HUDEP-2 (cell line): ENCODE data around the gene MUL1.
"Not testable (repeated sequence)": the region's sequence is repeated elsewhere in the genome, so short reads cannot be mapped to it uniquely, and the experiment has no call there.

Experiments
- DNase-seq, 76 experiments: peaks; one replicate each; lab custom pipeline; 2025; ENCODE audit not compliant: unreplicated experiment in 76 of 76; lab: John Stamatoyannopoulos, UW

The MUL1 gene

DNA sequence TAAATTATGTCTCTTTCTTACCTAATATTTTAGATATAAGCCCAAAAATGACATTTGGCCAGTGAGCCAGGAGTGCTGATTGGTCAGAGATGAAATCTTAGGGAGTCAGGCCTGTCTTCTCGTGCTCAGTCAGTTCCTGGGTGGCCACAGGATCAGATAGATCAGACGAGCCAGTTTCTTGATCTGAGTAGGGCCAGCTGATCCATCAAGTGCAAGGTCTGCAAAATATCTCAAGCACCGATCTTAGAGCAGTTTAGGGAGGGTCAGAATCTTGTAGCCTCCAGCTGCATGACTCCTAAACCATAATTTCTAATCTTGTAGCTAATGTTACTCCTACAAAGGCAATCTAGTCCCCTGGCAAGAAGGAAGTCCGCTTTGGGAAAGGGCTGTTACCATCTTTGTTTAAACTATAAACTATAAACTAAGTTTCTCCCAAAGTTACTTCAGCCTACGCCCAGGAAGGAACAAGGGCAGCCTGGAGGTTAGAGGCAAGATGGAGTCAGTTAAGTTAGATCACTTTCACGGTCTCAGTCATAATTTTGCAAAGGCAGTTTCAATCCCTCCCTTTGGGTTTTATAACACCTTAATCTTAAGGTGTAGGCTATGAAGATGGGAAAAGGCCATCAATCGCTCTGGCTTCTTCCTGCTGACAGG is 11.8 kb upstream of the MUL1 start:
- peak in 66 of 76 experiments; percentile 6 to 90 (median 51) for DNase-seq

DNA sequence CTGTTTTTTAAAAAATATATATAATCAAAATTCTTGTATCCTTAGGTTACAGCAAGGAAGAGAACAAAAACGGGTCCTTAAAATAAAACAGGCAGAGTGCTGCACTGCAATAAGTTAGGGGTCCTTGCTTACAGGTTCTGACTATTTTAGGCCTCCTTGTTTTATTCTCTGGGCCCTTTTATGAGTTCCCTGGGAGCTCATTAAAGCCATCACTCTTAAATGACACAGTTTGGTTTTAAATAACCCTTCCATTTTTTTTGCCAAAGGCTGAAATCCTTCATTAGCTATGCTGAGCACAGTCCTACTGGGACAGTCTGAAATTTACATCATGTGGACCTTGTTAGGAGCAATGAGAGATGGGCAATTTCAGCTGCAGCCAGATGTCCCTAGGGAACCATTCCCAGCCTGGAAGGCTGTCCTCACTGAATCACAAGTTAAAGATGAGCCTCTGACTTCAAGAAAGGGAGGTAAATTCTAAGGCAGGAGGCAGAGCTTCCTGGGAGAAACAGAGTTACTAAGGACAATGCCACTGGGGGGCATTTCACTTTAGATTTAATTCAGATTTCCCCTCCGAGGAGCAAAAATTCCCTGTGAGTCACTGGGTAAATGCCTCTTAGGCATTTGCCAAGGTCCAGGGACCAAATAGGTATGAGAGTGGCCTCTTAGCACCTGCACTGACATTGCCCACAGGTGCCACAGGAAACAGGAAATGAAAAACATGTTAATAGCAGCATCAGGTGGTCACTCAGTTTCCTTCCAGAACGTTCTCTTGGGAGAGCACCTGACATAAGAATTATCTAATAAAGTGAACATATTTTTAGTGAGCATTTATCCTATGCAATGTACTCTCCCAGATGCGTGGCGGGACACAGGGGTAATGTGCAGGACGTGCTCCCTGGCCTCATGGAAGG is 3.8 kb upstream of the MUL1 start:
- no peak for DNase-seq

DNA sequence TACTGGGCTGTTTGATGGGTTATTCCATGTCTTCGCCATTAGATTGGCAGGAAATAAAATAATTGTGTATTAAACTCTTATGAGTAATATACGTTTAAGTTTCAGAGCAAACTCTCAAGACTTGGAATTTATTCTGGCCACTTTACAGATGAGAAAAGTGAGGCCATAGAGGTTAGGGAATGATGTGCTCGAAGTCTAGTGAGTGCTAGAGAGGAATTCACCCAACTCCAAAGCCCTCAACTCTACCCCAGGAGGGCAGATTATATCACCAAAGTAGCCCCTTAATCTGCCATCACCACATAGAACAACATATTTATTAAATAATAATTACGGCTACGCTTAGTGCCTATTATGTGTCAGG is 440 bp upstream of the MUL1 start:
- DNase-seq, result no peak

GRCh38 chr1:20507248-20507563 is 745 bp downstream of the MUL1 start:
- no peak for DNase-seq

GRCh38 chr1:20505488-20505887 is 2.5 kb downstream of the MUL1 start:
- DNase-seq, result no peak

- DNase-seq, result no peak
Observed at GRCh38 chr1:20500716-20501115, 7.2 kb downstream of the MUL1 start.

GRCh38 chr1:20499718-20500117 is 8.2 kb downstream of the MUL1 start:
- no peak for DNase-seq

- no peak for DNase-seq
Observed at GRCh38 chr1:20499105-20499504, 8.8 kb downstream of the MUL1 start.

- no peak for DNase-seq
Observed at GRCh38 chr1:20498116-20498515, 9.8 kb downstream of the MUL1 start.

DNA sequence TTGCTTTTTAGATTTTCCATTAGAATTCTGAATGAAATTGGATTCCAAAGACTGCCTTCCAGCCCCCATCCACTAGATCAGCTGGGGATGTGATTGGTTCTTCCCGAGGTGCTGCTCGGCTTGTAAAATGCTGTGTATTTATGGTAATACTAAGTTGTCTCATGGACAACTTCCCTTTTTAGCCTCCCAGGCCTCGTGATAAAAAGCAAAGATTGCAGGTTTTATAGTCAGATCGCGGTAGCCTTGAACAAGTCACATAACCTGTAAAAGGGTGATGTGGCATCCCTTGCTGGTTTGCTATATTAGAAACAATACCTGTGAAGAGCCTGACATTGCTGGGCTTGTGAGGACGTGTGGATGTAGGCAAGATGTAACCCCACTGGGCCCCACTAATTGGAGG is 10.4 kb downstream of the MUL1 start:
- no peak for DNase-seq

GRCh38 chr1:20496725-20497383 is 11.1 kb downstream of the MUL1 start:
- not testable (repeated sequence) for DNase-seq

DNA sequence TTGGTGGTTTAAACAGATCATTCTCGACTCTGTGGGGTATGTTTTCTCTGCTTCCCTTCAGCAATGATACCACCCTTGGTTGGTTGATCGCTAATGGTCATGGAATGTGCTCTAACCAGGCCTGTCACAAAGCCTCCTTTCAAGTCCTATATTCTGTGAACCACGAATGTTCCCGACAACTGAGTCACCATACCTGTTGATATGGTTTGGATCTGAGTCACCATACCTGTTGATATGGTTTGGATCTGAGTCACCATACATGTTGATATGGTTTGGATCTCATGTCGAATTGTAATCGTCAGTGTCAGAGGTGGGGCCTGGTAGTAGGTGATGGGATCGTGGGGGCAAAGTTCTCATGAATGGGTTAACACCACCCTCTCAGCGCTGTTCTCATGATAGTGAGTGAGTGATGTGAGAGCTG is 11.7 kb downstream of the MUL1 start:
- DNase-seq, result no peak

DNA sequence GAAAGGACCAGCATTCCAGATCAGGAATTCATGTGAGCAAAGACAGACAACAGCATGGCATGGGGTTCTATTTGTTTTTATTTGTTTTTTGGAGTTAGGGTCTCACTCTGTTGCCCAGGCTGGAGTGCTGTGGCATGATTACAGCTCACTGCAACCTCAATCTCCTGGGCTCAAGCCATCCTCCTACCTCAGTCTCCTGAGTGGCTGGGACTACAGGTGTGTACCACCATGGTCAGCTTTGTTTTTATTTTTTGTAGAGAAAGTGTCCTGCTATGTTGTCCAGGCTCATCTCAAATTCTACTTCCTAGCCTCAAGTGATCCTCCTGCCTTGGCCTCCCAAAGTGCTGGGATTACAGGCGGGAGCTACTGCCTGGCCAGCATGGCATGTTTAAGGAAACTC is 12.3 kb downstream of the MUL1 start:
- DNase-seq, result no peak

- DNase-seq, result peak in 4 of 76 experiments; percentile 9 to 19 (median 14)
Observed at GRCh38 chr1:20494609-20495311, 13.2 kb downstream of the MUL1 start.

GRCh38 chr1:20493839-20494608 is 13.9 kb downstream of the MUL1 start:
- DNase-seq, result peak in 66 of 76 experiments; percentile 4 to 78 (median 55)

- no peak for DNase-seq
Observed at GRCh38 chr1:20493309-20493708, 14.6 kb downstream of the MUL1 start.

DNA sequence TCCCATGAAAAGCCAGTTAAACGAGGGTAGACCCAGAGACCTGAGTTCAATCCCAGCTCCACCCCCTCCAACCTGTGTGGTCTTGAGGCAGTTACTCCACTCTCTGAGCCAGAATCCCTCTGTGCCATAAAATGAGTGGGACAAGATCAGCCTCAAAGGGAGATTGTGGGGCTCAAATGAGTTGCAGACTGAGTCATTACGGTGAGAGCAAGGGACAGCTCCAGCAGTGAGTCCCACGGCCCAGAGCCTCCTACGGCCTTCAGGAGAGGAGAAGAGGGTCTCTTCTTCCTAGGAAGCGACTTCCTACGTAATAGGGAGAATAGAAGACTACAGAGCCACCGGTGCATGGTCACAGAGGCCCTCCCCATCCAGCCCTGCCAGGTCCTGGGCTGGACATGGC is 15.2 kb downstream of the MUL1 start:
- no peak for DNase-seq

- no peak for DNase-seq
Observed at GRCh38 chr1:20491866-20492265, 16.1 kb downstream of the MUL1 start.

DNA sequence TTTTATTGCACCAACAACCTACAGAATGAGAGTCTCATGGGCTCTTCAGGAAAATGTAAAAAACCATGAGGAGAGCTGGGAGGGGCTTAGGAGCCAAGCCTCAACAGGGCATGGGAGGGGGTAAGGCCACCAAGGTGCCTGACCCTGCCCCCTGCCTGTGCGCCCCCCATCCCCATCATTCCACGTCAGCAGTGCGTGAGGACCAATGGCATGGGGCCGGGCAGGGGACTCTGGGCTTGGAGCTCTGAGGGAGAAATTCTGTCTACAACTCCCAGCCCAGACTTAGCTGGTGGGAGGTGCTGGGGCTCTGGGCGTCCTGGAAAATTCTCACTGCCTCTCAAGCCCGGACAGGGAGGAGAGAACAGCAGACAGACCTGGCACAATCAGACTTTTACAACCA is 16.8 kb downstream of the MUL1 start:
- DNase-seq, result no peak

- no peak for DNase-seq
Observed at GRCh38 chr1:20487236-20487590, 20.7 kb downstream of the MUL1 start.
